OCI-LY3 (cell line): Measurements from ENCODE around the gene WEE1.

ENCODE experiments used
- EZH2phosphoT487 ChIP-seq: fragments of 200-600 bp; shearing (Covaris generic); IDR thresholded peaks from 2 replicates; pipeline ENCODE4 v1.6.1; 2018; ENCODE audit warnings: antibody characterized with exemption, mixed run types, low read depth
- TF ChIP-seq, protein P1 (sequence below): fragments of 200-600, 300-600 bp; sonication (generic); IDR thresholded peaks from 2 replicates; pipeline ENCODE4 v1.5.1; 2014; ENCODE audit warnings: antibody characterized with exemption, low read length, low read depth

DNA sequence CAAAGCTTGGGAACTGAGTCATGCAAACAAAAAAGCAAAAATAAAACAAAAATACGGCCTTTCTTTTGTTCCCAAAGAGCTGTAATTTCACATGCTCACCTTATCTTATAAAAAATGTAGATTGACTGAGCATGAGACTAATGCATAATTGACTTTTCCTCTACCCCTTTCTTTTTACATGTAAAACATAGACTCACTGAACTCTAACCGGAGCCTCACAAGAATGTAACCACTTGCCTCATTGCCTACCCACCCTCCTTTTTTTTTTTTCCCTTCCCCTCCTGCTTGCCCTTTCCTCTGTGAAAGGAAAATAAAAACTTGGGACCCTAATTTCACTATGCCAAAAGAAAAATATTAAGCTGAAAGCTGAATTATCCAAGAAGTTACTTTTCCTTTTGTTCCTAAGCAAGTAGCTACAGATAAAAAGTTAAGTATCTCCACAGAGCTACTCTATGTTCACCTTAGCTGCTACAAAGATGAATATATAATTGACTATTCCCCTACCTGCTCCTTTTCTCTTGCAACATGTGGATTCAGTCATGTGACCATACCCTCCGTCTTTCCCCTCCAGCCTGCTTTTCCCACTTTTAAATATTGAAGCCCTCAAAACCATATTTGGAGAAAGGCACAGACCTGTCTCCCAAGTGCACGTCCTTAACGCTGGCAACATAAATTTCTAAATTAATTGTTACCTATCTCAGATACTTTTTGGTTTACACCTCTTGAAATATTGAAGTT is 39.6 kb upstream of the WEE1 start:
- TF ChIP-seq, protein P1, sequence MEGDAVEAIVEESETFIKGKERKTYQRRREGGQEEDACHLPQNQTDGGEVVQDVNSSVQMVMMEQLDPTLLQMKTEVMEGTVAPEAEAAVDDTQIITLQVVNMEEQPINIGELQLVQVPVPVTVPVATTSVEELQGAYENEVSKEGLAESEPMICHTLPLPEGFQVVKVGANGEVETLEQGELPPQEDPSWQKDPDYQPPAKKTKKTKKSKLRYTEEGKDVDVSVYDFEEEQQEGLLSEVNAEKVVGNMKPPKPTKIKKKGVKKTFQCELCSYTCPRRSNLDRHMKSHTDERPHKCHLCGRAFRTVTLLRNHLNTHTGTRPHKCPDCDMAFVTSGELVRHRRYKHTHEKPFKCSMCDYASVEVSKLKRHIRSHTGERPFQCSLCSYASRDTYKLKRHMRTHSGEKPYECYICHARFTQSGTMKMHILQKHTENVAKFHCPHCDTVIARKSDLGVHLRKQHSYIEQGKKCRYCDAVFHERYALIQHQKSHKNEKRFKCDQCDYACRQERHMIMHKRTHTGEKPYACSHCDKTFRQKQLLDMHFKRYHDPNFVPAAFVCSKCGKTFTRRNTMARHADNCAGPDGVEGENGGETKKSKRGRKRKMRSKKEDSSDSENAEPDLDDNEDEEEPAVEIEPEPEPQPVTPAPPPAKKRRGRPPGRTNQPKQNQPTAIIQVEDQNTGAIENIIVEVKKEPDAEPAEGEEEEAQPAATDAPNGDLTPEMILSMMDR: no peak
- no peak for TF ChIP-seq EZH2phosphoT487
